ENCODE measurements around the gene MUC5B. TPM values are rescaled to one million over a fixed set of nuclear protein-coding genes. Genes with fewer than 3 reads are reported as not detected.

The MUC5B gene
- total RNA-seq, 1 experiment from 2014 or later = 3.4 TPM

- Mint-ChIP-seq H3K9me3 (ENCODE audit: low read depth, unreplicated experiment) (no peaks in the 10 kb centered on the region), H3K27ac (ENCODE audit: unreplicated experiment) (no peak overlapping the region), H3K4me1 (ENCODE audit: low read depth, unreplicated experiment) (no peaks in the 10 kb centered on the region), H3K36me3 (ENCODE audit: insufficient read depth, unreplicated experiment) (no peaks in the 10 kb centered on the region), H3K4me3 (ENCODE audit: low read depth, unreplicated experiment) (no peak overlapping the region), H3K27me3 (ENCODE audit: unreplicated experiment) (no peaks in the 10 kb centered on the region)
- TF ChIP-seq, protein P1, sequence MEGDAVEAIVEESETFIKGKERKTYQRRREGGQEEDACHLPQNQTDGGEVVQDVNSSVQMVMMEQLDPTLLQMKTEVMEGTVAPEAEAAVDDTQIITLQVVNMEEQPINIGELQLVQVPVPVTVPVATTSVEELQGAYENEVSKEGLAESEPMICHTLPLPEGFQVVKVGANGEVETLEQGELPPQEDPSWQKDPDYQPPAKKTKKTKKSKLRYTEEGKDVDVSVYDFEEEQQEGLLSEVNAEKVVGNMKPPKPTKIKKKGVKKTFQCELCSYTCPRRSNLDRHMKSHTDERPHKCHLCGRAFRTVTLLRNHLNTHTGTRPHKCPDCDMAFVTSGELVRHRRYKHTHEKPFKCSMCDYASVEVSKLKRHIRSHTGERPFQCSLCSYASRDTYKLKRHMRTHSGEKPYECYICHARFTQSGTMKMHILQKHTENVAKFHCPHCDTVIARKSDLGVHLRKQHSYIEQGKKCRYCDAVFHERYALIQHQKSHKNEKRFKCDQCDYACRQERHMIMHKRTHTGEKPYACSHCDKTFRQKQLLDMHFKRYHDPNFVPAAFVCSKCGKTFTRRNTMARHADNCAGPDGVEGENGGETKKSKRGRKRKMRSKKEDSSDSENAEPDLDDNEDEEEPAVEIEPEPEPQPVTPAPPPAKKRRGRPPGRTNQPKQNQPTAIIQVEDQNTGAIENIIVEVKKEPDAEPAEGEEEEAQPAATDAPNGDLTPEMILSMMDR (IDR thresholded peaks at IDR 0.05; ENCODE audit: unreplicated experiment) = no peak
- CTCF ChIA-PET = interaction anchor here (1.2 kb wide), 1 partner anchor 70 kb away, joined by 3 read pairs; no protein-coding TSS in a partner anchor
- DNase-seq = no peak
- BruUV-seq (replicated peaks) = no TSS peak
- intact Hi-C loops (cut with micrococcal nuclease; ENCODE audit: unreplicated experiment) = no loop called here
These were observed 30.0 kb upstream of the MUC5B start for GRCh38 chr11:1192741-1193325.

GRCh38 chr11:1193326-1194230, 29.3 kb upstream of the MUC5B start:
- CTCF ChIA-PET = interaction anchor here (1.2 kb wide), 1 partner anchor 69 kb away, joined by 3 read pairs; no protein-coding TSS in a partner anchor
- H3K4me1 Mint-ChIP-seq (ENCODE audit: low read depth, unreplicated experiment) = no peaks in the 10 kb centered on the region
- TF ChIP-seq, protein P1 (IDR thresholded peaks at IDR 0.05; ENCODE audit: unreplicated experiment) = no peak
- no peak overlapping the region for H3K27ac Mint-ChIP-seq (ENCODE audit: unreplicated experiment)
- no peaks in the 10 kb centered on the region for H3K36me3 Mint-ChIP-seq (ENCODE audit: insufficient read depth, unreplicated experiment)
- H3K4me3 Mint-ChIP-seq (ENCODE audit: low read depth, unreplicated experiment) = no peak overlapping the region
- BruUV-seq (replicated peaks) = no TSS peak
- no peaks in the 10 kb centered on the region for H3K9me3 Mint-ChIP-seq (ENCODE audit: low read depth, unreplicated experiment)
- intact Hi-C loops (cut with micrococcal nuclease; ENCODE audit: unreplicated experiment) = no loop called here
- H3K27me3 Mint-ChIP-seq (ENCODE audit: unreplicated experiment) = no peaks in the 10 kb centered on the region
- DNase-seq = no peak

DNA sequence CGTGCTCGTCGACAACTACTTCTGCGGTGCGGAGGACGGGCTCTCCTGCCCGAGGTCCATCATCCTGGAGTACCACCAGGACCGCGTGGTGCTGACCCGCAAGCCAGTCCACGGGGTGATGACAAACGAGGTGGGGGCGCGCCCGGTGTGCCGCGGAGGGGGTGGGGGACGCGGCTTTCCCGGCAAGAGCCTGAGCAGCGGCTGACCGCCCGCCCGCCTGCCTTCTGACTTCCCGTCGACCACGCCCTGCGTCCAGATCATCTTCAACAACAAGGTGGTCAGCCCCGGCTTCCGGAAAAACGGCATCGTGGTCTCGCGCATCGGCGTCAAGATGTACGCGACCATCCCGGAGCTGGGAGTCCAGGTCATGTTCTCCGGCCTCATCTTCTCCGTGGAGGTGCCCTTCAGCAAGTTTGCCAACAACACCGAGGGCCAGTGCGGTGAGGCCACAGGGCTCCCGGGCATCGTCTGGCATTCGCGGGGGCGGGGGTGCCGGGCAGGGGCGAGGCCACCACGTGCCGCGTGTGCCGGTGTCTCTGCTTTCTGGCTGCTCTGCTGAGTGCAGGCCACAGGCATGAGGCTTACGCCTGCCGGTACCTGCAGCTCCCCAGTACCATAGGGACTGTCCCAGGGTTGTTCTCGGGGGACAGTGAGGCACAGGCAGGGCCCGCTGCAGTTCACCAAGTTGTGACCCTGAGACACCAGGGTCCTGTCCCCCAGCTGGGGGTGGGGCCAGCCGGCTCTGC, 28.5 kb upstream of the MUC5B start:
- H3K4me1 Mint-ChIP-seq (ENCODE audit: low read depth, unreplicated experiment) = no peaks in the 10 kb centered on the region
- BruUV-seq (replicated peaks) = no TSS peak
- CTCF ChIA-PET = no interaction called here
- H3K27ac Mint-ChIP-seq (ENCODE audit: unreplicated experiment) = no peak overlapping the region
- DNase-seq = no peak
- no peak overlapping the region for H3K4me3 Mint-ChIP-seq (ENCODE audit: low read depth, unreplicated experiment)
- intact Hi-C loops (cut with micrococcal nuclease; ENCODE audit: unreplicated experiment) = no loop called here
- H3K36me3 Mint-ChIP-seq (ENCODE audit: insufficient read depth, unreplicated experiment) = no peaks in the 10 kb centered on the region
- no peaks in the 10 kb centered on the region for H3K9me3 Mint-ChIP-seq (ENCODE audit: low read depth, unreplicated experiment)
- H3K27me3 Mint-ChIP-seq (ENCODE audit: unreplicated experiment) = no peaks in the 10 kb centered on the region
- TF ChIP-seq, protein P1 (IDR thresholded peaks at IDR 0.05; ENCODE audit: unreplicated experiment) = no peak

GRCh38 chr11:1194977-1195681, 27.7 kb upstream of the MUC5B start:
- Mint-ChIP-seq H3K4me1 (ENCODE audit: low read depth, unreplicated experiment) (no peaks in the 10 kb centered on the region), H3K4me3 (ENCODE audit: low read depth, unreplicated experiment) (no peak overlapping the region), H3K36me3 (ENCODE audit: insufficient read depth, unreplicated experiment) (no peaks in the 10 kb centered on the region), H3K27me3 (ENCODE audit: unreplicated experiment) (no peaks in the 10 kb centered on the region), H3K9me3 (ENCODE audit: low read depth, unreplicated experiment) (no peaks in the 10 kb centered on the region), H3K27ac (ENCODE audit: unreplicated experiment) (no peak overlapping the region)
- TF ChIP-seq, protein P1 (IDR thresholded peaks at IDR 0.05; ENCODE audit: unreplicated experiment) = no peak
- BruUV-seq (replicated peaks) = no TSS peak
- no peak for DNase-seq
- intact Hi-C loops (cut with micrococcal nuclease; ENCODE audit: unreplicated experiment) = no loop called here
- CTCF ChIA-PET = no interaction called here
